CD14-positive monocyte (primary cell): ENCODE data around the gene SEMA4A. TPM values are rescaled to one million over a fixed set of nuclear protein-coding genes. Genes with fewer than 3 reads are reported as not detected.
A peak's percentile ranks its signal among the peaks of the same experiment; 100 is the strongest.

Experiments used
- DNase-seq, 3 donors: peaks; one replicate each; pipeline ENCODE4 v3.0.0-alpha.2; 2011 to 2022
- H2AFZ ChIP-seq: 2 replicates; pipeline ENCODE4 v1.6.0; 2012; ENCODE audit warnings: mild to moderate bottlenecking, low read depth, low read length, inconsistent platforms; ENCODE audit not compliant: insufficient read depth, poor library complexity, severe bottlenecking
- H3K27ac ChIP-seq, 2 donors: 1 replicate in 1 of 2; 2 replicates in 1 of 2; pipeline ENCODE4 v1.5.1; 2012 to 2013; ENCODE audit warnings: low read length in 2 of 2, control low read depth in 1 of 2, inconsistent platforms in 1 of 2, low read depth in 1 of 2, mild to moderate bottlenecking in 1 of 2
- H3K27me3 ChIP-seq, 2 donors: one replicate each; pipeline versions ENCODE4 v1.6.0 to v1.6.1; 2011 to 2013; ENCODE audit warnings: low read length in 2 of 2; ENCODE audit not compliant: control insufficient read depth in 2 of 2, insufficient read depth in 2 of 2
- H3K36me3 ChIP-seq, 2 donors: replicated peaks in 1 of 2; 1 replicate in 1 of 2; 2 replicates in 1 of 2; pipeline versions ENCODE4 v1.5.1 to v1.6.1; 2012 to 2013; ENCODE audit warnings: low read length in 2 of 2, control low read depth in 1 of 2, inconsistent platforms in 1 of 2, mild to moderate bottlenecking in 1 of 2; ENCODE audit not compliant: insufficient read depth in 2 of 2, control insufficient read depth in 1 of 2
- H3K4me1 ChIP-seq, 2 donors: 1 replicate in 1 of 2; 2 replicates in 1 of 2; pipeline versions ENCODE4 v1.5.1 to v1.6.1; 2012 to 2013; ENCODE audit warnings: low read length in 2 of 2, control low read depth in 1 of 2, inconsistent platforms in 1 of 2, mild to moderate bottlenecking in 1 of 2, moderate library complexity in 1 of 2; ENCODE audit not compliant: insufficient read depth in 2 of 2, control insufficient read depth in 1 of 2
- H3K4me2 ChIP-seq: replicated peaks from 2 replicates; pipeline ENCODE3; 2012; ENCODE audit warnings: low read length, moderate library complexity, mild to moderate bottlenecking; ENCODE audit not compliant: poor library complexity, severe bottlenecking; ENCODE audit errors: extremely low read depth
- H3K4me3 ChIP-seq, 3 experiments: fragments of 200-600 bp in 1 of 3; sonication (generic) in 1 of 3; replicated peaks in 1 of 3; 1 replicate in 2 of 3; 2 replicates in 1 of 3; pipeline ENCODE4 v1.5.1; 2011 to 2013; ENCODE audit warnings: low read length in 3 of 3, mild to moderate bottlenecking in 3 of 3, control low read depth in 2 of 3, low read depth in 2 of 3, inconsistent platforms in 1 of 3, moderate library complexity in 1 of 3
- H3K79me2 ChIP-seq: 2 replicates; pipeline ENCODE4 v1.6.0; 2012; ENCODE audit warnings: mild to moderate bottlenecking, control low read depth, inconsistent platforms, low read length, moderate library complexity; ENCODE audit not compliant: insufficient read depth
- H3K9ac ChIP-seq: 2 replicates; pipeline ENCODE4 v1.6.0; 2017; ENCODE audit warnings: low read length, mild to moderate bottlenecking; ENCODE audit not compliant: insufficient read depth, poor library complexity, severe bottlenecking
- H3K9me3 ChIP-seq, 2 donors: replicated peaks in 1 of 2; 1 replicate in 1 of 2; 2 replicates in 1 of 2; pipeline versions ENCODE4 v1.5.1 to v1.6.1; 2012 to 2013; ENCODE audit warnings: low read length in 2 of 2, control low read depth in 1 of 2; ENCODE audit not compliant: control insufficient read depth in 1 of 2, insufficient read depth in 1 of 2
- H4K20me1 ChIP-seq: 2 replicates; pipeline ENCODE4 v1.6.0; 2012; ENCODE audit warnings: mild to moderate bottlenecking, low read length, control low read depth, moderate library complexity; ENCODE audit not compliant: insufficient read depth
- H3K27ac Mint-ChIP-seq, 7 donors: one replicate each; pipeline ENCODE4 v1.8.0; 2020; ENCODE audit warnings: mild to moderate bottlenecking in 7 of 7, mixed read lengths in 7 of 7, moderate library complexity in 6 of 7, inconsistent platforms in 2 of 7
- H3K27me3 Mint-ChIP-seq, 3 donors: one replicate each; pipeline ENCODE4 v1.8.0; 2021 to 2022; ENCODE audit warnings: low read depth in 3 of 3, mild to moderate bottlenecking in 3 of 3, mixed read lengths in 3 of 3, moderate library complexity in 3 of 3, inconsistent platforms in 1 of 3
- H3K36me3 Mint-ChIP-seq, 2 donors: one replicate each; pipeline ENCODE4 v1.8.0; 2020; ENCODE audit warnings: mixed read lengths in 2 of 2, inconsistent platforms in 1 of 2, mild to moderate bottlenecking in 1 of 2
- H3K4me1 Mint-ChIP-seq: one replicate; pipeline ENCODE4 v1.8.0; 2020; ENCODE audit warnings: mild to moderate bottlenecking, mixed read lengths
- H3K4me3 Mint-ChIP-seq, 2 donors: one replicate each; pipeline ENCODE4 v1.8.0; 2020; ENCODE audit warnings: mild to moderate bottlenecking in 2 of 2, mixed read lengths in 2 of 2, moderate library complexity in 1 of 2
- H3K9me3 Mint-ChIP-seq, 7 donors: one replicate each; pipeline ENCODE4 v1.8.0; 2020 to 2022; ENCODE audit warnings: mixed read lengths in 7 of 7, mild to moderate bottlenecking in 6 of 7, moderate library complexity in 6 of 7, inconsistent platforms in 2 of 7
- CTCF ChIP-seq: fragments of 200-600 bp; IDR thresholded peaks from one replicate; pipeline ENCODE4 v1.8.0; 2022; ENCODE audit warnings: antibody characterized with exemption, mild to moderate bottlenecking
- WGBS: methylation state at CpG from one replicate; pipeline ENCODE4 v1.1.5; 2013; ENCODE audit warnings: missing lambda C conversion rate; ENCODE audit not compliant: insufficient coverage; 5-methylcytosine and 5-hydroxymethylcytosine counted together
- intact Hi-C, 2 donors: fragments of 100-400 bp; cut with micrococcal nuclease; formaldehyde crosslinking; loops; one replicate each; pipeline versions ENCODE4 v1.15.0 to v1.15.1; 2023
- polyA plus RNA-seq, 3 donors: library from polyadenylated mRNA; depleted of rRNA in 1 of 3; unstranded in 2 of 3; stranded (reverse) in 1 of 3; fragments of 300-500 nt in 2 of 3; fragments of >200 nt in 1 of 3; fragmentation: Illumina TruSeq in 2 of 3; gene quantifications; 1 replicate in 2 of 3; 2 replicates in 1 of 3; pipeline ENCODE4 v1.2.3, GENCODE V29; 2012 to 2021

SEMA4A gene
- polyA plus RNA-seq, 3 donors, result 72.3 to 121 (median 116) TPM

GRCh38 chr1:156198831-156199349 lies 45.5 kb downstream of the SEMA4A start:
- Mint-ChIP-seq H3K4me3 (no peak overlapping the region), H3K4me1 (peaks cover 42% of the 10 kb centered on the region), H3K27me3 (no peaks in the 10 kb centered on the region), H3K27ac (no peak overlapping the region), H3K9me3 (no peaks in the 10 kb centered on the region), H3K36me3 (peaks cover 28 to 53% of the 10 kb centered on the region in 2 donors)
- Histone ChIP-seq H4K20me1 (peaks cover 80% of the 10 kb centered on the region), H3K27ac (no peak overlapping the region), H3K79me2 (peaks cover 92% of the 10 kb centered on the region), H3K9ac (no peak overlapping the region), H3K27me3 (no peaks in the 10 kb centered on the region), H3K4me1 (peaks cover 37 to 46% of the 10 kb centered on the region in 2 donors), H3K4me3 (no peak overlapping the region), H3K36me3 (peaks cover 52 to 76% of the 10 kb centered on the region in 2 donors), H3K4me2 (no peak overlapping the region), H2AFZ (no peak overlapping the region), H3K9me3 (no peaks in the 10 kb centered on the region)
- intact Hi-C loops, result no loop called here
- WGBS, result 79% methylated on average over 3 of the region's 5 CpGs
- TF ChIP-seq CTCF, result no peak
- DNase-seq, result no peak

DNA sequence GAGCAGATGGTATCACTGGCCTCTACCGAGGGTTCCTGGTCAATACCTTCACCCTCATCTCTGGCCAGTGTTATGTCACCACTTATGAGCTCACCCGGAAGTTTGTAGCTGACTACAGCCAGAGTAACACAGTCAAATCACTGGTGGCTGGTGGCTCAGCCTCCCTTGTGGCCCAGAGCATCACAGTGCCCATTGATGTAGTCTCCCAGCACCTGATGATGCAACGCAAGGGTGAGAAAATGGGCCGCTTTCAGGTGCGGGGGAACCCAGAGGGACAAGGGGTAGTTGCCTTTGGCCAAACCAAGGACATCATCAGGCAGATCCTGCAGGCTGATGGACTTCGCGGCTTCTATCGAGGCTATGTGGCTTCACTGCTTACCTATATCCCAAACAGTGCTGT lies 46.7 kb downstream of the SEMA4A start:
- H3K4me3 Mint-ChIP-seq, result no peak overlapping the region
- DNase-seq, result no peak
- peaks cover 34 to 65% of the 10 kb centered on the region in 2 donors for H3K36me3 Mint-ChIP-seq
- peaks cover 31% of the 10 kb centered on the region for H3K4me1 Mint-ChIP-seq
- TF ChIP-seq CTCF, result no peak
- H3K27me3 Mint-ChIP-seq, result no peaks in the 10 kb centered on the region
- H3K27ac Mint-ChIP-seq, result peak overlapping the region in 1 of 7 donors; percentile 59
- peaks cover 80% of the 10 kb centered on the region for H4K20me1 ChIP-seq
- no peak overlapping the region for H3K9ac ChIP-seq
- H3K9me3 ChIP-seq, result no peaks in the 10 kb centered on the region
- H3K36me3 ChIP-seq, result peaks cover 59 to 86% of the 10 kb centered on the region in 2 donors
- no peak overlapping the region for H3K27ac ChIP-seq
- 96% methylated on average over 4 of the region's 8 CpGs for whole genome bisulfite sequencing
- H3K27me3 ChIP-seq, result no peaks in the 10 kb centered on the region
- intact Hi-C loops, result no loop called here
- H3K4me3 ChIP-seq, result no peak overlapping the region
- H3K79me2 ChIP-seq, result peaks cover 89% of the 10 kb centered on the region
- no peaks in the 10 kb centered on the region for H3K9me3 Mint-ChIP-seq
- no peak overlapping the region for H2AFZ ChIP-seq
- no peak overlapping the region for H3K4me2 ChIP-seq
- peaks cover 28 to 36% of the 10 kb centered on the region in 2 donors for H3K4me1 ChIP-seq
